ENCODE measurements around the gene CSRP2.

Gene CSRP2

GRCh38 chr12:76890151-76891143, 11.6 kb upstream of the CSRP2 start:
- DNase-seq: no peak

GRCh38 chr12:76888775-76889174, 10.0 kb upstream of the CSRP2 start:
- DNase-seq: no peak

DNA sequence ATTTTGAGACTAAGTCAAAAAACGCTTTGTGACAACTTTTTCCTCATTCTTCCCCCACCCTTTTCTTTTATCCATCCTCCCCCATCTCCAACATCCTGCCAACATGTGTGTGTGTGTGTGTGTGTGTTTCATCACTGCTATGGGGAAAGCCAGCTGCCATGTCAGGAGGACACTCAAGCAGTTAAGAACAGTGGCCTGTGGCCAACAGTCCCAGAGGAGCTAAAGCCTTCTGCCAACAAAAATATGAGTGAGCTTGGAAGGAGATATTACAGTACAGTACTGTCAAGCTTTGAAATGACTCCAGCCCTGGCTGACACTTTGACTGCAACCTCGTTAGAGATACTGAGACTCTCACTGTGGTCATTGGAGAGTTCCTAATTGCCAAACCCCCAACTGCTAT, 5.0 kb upstream of the CSRP2 start:
- peak; percentile 74 for DNase-seq

DNA sequence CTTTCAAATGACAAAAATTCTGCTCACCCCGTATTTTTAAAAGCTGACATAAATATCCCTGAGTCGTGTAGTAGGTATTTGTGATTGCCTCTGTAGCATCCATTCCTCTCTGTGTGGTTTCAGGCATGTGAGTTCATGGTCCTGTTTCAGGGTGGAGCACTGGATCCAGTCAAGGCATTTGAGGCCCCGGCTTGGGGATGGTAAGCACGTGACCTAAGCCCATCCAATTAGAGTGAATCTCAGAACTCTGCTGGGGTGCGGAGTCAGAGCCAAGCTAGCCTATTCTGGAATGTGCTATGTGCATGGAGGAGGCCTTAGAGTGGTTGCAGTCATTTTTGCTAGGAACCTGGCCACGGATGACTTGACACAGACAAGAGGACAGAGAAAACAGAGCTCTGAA, 4.3 kb upstream of the CSRP2 start:
- DNase-seq: peak; percentile 96

GRCh38 chr12:76882367-76882766, 3.5 kb upstream of the CSRP2 start:
- DNase-seq: no peak

DNA sequence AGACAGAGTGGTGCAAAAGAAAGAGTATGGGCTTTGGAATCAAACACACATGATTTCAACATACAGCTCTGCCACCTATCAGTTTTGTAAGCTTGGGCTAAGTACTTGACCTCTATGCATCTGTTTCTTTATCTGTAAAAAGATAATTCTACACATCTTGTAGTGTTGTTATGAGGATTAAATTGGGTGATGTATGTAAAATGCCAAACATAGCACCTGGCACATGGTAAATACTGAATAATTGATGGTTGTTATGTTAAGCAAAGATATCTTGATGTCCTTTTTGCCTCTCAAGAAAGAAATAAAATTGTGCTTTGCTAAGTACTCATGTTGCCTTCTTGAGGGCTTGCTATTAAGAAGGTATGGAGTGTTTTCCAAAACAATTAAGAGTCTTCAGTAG, 2.3 kb upstream of the CSRP2 start:
- no peak for DNase-seq

DNA sequence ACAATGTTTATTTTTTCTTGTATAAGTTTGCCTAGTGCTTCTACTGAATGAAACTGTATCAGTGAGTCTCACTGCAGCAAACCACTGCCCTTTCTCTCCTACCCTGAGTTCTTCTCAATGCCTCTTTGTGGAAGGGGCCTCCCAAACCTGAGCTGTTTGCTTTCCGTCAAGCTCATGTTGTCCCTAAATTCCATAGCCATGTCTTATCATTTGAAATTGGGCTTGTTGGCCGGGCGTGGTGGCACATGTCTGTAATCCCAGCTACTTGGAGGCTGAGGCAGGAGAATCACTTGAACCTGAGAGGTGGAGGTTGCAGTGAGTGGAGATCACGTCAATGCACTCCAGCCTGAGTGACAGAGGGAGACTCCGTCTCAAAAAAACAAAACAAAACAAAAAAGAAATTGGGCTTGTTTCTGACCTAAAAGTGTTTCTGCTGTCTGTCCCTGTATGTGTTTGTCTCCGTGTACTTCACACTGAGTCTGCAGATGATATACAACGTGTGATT, 1.8 kb upstream of the CSRP2 start:
- DNase-seq: no peak

GRCh38 chr12:76879710-76880518, 1.1 kb upstream of the CSRP2 start:
- DNase-seq: no peak

GRCh38 chr12:76878099-76878898, 520 bp downstream of the CSRP2 start:
- DNase-seq: peak; percentile 48

DNA sequence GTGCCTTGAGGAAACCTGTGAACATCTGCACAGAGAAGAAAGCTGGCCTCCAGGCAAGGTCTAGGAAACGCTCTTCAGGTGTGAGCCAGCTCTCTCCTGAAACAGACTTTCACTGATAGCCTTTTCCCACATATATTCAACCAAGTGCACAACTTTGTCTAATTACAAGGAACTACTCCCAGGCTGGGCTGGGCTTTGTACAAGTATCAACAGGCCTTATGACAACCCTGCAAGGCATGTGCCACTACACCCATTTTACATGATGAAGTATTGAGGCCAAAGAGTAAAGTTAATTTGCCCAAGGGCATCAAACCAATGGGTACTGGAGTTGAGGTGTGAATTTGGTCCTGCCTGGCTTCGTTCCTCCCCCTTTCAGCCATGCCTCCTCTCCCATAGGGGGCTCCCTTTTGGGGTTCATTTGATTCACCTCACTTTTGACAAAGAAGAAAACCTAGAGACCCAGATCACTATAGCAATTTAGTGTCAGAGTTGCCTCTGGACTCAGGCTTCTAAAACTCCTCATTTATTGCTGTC, 2.1 kb downstream of the CSRP2 start:
- no peak for DNase-seq

DNA sequence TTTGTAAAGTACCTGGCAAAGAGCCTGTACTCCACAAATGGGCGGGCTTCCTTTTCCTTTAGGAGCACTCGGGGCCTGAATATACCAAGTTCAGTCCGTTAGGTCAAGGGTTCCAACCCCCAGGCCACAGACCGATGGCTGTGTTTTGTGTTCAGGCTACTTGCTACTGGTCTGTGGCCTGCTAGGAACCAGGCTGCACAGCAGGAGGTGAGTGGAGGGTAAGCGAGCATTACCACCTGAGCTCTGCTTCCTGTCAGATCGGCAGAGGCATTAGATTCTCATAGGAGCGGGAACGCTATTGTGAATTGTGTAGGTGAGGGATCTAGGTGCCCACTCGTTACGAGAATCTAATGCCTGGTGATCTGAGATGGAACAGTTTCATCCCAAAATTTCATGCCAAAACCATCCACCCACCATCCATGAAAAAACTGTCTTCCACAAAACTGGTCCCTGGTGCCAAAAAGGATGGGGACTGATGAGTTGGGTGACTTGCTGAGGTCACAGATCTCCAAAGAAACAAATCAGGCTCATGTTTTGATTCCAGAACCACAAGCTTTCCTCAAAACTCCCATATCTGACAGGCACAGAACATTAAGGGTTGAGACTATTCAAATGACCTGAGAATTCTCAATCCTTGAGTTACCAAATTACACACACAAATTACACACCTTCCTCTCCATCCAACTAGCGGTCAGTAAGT, 4.2 kb downstream of the CSRP2 start:
- no peak for DNase-seq

- DNase-seq: no peak
These were observed 4.8 kb downstream of the CSRP2 start for GRCh38 chr12:76874027-76874426.

- no peak for DNase-seq
These were observed 6.4 kb downstream of the CSRP2 start for GRCh38 chr12:76872415-76872814.

DNA sequence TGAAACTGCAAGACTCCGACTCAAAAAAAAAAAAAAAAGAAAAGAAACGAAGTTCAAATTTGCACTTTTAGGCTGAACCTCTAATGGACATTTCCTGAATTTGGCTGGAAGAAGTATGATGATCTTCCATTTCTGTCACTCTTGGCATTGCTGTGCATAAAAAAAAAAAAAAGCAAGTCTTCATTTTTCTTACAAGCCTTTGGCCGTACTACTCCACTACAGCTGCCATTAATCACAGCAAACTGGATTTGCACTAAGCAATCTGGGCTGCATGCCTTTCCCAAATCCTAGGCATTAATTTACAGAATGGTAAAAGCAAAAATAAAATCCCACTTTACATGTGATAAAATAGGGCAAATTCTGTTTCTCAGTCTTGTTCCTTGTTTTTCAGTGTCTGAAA, 7.1 kb downstream of the CSRP2 start:
- DNase-seq: peak; percentile 57

DNA sequence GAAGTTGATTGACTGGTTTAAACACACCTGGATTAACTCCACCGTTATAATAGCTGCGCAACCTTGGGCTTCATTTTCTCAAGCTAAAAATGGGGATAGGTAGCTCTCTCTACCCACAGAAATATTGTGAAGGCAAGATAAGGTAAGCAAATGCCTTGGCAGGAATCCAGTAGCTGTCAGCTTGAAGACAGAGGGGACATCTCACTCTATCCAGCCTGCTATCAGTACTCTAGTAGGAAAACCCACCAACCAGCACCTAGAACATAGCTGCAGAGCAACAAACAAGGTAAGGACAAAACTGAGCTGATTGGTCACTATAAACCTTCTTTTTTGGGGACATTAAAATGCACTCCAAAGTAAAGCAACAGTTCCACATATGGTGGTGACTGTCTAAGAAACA, 7.7 kb downstream of the CSRP2 start:
- no peak for DNase-seq

- peak; percentile 83 for DNase-seq
These were observed 12.1 kb downstream of the CSRP2 start for GRCh38 chr12:76866726-76867125.

- peak; percentile 59 for DNase-seq
These were observed 12.7 kb downstream of the CSRP2 start for GRCh38 chr12:76866151-76866567.

GRCh38 chr12:76864791-76865400, 13.9 kb downstream of the CSRP2 start:
- DNase-seq: peak; percentile 82

GRCh38 chr12:76863837-76864236, 15.0 kb downstream of the CSRP2 start:
- DNase-seq: peak; percentile 94

GRCh38 chr12:76863005-76863670, 15.7 kb downstream of the CSRP2 start:
- peak; percentile 98 for DNase-seq

DNA sequence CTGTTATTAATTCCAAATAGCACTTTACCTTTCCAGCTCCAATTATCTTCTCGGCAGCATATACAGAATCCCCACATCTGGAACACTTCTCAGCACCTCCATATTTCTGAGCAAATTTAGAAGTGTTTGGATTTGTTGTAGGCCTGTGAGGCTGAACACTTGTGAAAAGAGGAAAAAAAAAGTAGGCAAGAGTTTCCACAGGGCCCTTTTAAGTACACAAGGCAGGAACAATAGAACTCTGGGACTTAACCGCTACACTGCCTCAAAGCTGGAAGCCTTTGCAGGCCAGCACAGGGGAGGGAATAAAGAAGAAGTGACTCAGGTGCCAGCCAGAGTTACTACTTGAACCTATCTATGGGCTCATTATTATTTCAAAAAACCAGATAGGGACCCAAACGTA, 18.6 kb downstream of the CSRP2 start:
- DNase-seq: no peak

All from fibroblast of upper back skin (primary cell).